Head of caudate nucleus (tissue), 42 donors: Measurements from ENCODE around the gene ADGRG1.
A peak's percentile ranks its signal among the peaks of the same experiment; 100 is the strongest.

ENCODE experiments used
- DNase-seq, 42 donors: peaks; one replicate each; pipeline versions ENCODE4 v3.0.0 to v3.0.0-alpha.2; 2020 to 2021; ENCODE audit warnings: mixed read lengths in 7 of 42
- intact Hi-C: fragments of 100-400 bp; cut with DNase I; formaldehyde crosslinking; loops from one replicate; pipeline ENCODE4 v1.15.0; 2022

The ADGRG1 gene

GRCh38 chr16:57603115-57604024 is 25.1 kb upstream of the ADGRG1 start:
- intact Hi-C loops, result no loop called here
- DNase-seq, result peak in 2 of 42 donors; percentile 35 to 38

GRCh38 chr16:57604177-57604576 is 24.3 kb upstream of the ADGRG1 start:
- intact Hi-C loops, result no loop called here
- DNase-seq, result peak in 1 of 42 donors; percentile 30

GRCh38 chr16:57606147-57606846 is 22.1 kb upstream of the ADGRG1 start:
- peak in 1 of 42 donors; percentile 31 for DNase-seq
- intact Hi-C loops, result no loop called here

- intact Hi-C loops, result no loop called here
- DNase-seq, result peak in 4 of 42 donors; percentile 1 to 32 (median 22)
Observed at GRCh38 chr16:57606847-57607501, 21.5 kb upstream of the ADGRG1 start.

- peak in 5 of 42 donors; percentile 0 to 31 (median 5) for DNase-seq
- intact Hi-C loops, result no loop called here
Observed at GRCh38 chr16:57607676-57608461, 20.6 kb upstream of the ADGRG1 start.

GRCh38 chr16:57608462-57609113 is 19.8 kb upstream of the ADGRG1 start:
- DNase-seq, result peak in 6 of 42 donors; percentile 0 to 27 (median 4)
- intact Hi-C loops, result no loop called here

GRCh38 chr16:57609541-57610401 is 18.7 kb upstream of the ADGRG1 start:
- peak in 29 of 42 donors; percentile 35 to 85 (median 65) for DNase-seq
- intact Hi-C loops, result no loop called here

GRCh38 chr16:57610611-57611010 is 17.8 kb upstream of the ADGRG1 start:
- DNase-seq, result peak in 8 of 42 donors; percentile 0 to 32 (median 8)
- intact Hi-C loops, result no loop called here

GRCh38 chr16:57611181-57611580 is 17.2 kb upstream of the ADGRG1 start:
- DNase-seq, result no peak

GRCh38 chr16:57611706-57612105 is 16.7 kb upstream of the ADGRG1 start:
- DNase-seq, result peak in 5 of 42 donors; percentile 0 to 20 (median 3)
- intact Hi-C loops, result no loop called here

More at GRCh38 chr16:57611181-57611580, 17.2 kb upstream of the ADGRG1 start:
- intact Hi-C loops, result no loop called here

GRCh38 chr16:57612494-57612893 is 15.9 kb upstream of the ADGRG1 start:
- intact Hi-C loops, result no loop called here

GRCh38 chr16:57613514-57613913 is 14.9 kb upstream of the ADGRG1 start:
- peak in 6 of 42 donors; percentile 1 to 28 (median 4) for DNase-seq

More at GRCh38 chr16:57612494-57612893, 15.9 kb upstream of the ADGRG1 start:
- peak in 7 of 42 donors; percentile 4 to 41 (median 11) for DNase-seq

GRCh38 chr16:57614536-57614935 is 13.9 kb upstream of the ADGRG1 start:
- DNase-seq, result peak in 12 of 42 donors; percentile 5 to 37 (median 12)
- intact Hi-C loops, result no loop called here

More at GRCh38 chr16:57613514-57613913, 14.9 kb upstream of the ADGRG1 start:
- intact Hi-C loops, result no loop called here

GRCh38 chr16:57614944-57615343 is 13.5 kb upstream of the ADGRG1 start:
- peak in 11 of 42 donors; percentile 5 to 41 (median 10) for DNase-seq
- intact Hi-C loops, result no loop called here

GRCh38 chr16:57615813-57616212 is 12.6 kb upstream of the ADGRG1 start:
- intact Hi-C loops, result no loop called here
- peak in 11 of 42 donors; percentile 0 to 28 (median 5) for DNase-seq

- intact Hi-C loops, result no loop called here
- peak in 14 of 42 donors; percentile 1 to 35 (median 8) for DNase-seq
Observed at GRCh38 chr16:57616241-57616640, 12.2 kb upstream of the ADGRG1 start.

GRCh38 chr16:57616876-57617275 is 11.6 kb upstream of the ADGRG1 start:
- intact Hi-C loops, result no loop called here

More at GRCh38 chr16:57616876-57617275, 11.6 kb upstream of the ADGRG1 start:
- peak in 11 of 42 donors; percentile 3 to 36 (median 10) for DNase-seq
